Uterus (tissue), 4 donors: ENCODE results near the gene HTD2. TPM values are rescaled to one million over a fixed set of nuclear protein-coding genes. Genes with fewer than 3 reads are reported as not detected.
"Not testable (repeated sequence)": the region's sequence is repeated elsewhere in the genome, so short reads cannot be mapped to it uniquely, and the experiment has no call there.

Experiments used
- DNase-seq, 2 donors: peaks; one replicate each; pipeline ENCODE4 v3.0.0-alpha.2; 2019 to 2020
- H3K27ac ChIP-seq, 2 donors: fragments of 200-600 bp; sonication (generic); 1 replicate in 1 of 2; 2 replicates in 1 of 2; pipeline ENCODE4 v1.5.1; 2016 to 2018
- H3K27me3 ChIP-seq, 2 donors: fragments of 200-600 bp; sonication (generic); one replicate each; pipeline ENCODE4 v1.5.1; 2018 to 2019; ENCODE audit warnings: control low read depth in 1 of 2
- H3K36me3 ChIP-seq, 2 donors: fragments of 200-600 bp; sonication (generic); one replicate each; pipeline ENCODE4 v1.5.1; 2019; ENCODE audit warnings: control low read depth in 1 of 2
- H3K4me1 ChIP-seq, 2 donors: fragments of 200-600 bp; sonication (generic); one replicate each; pipeline ENCODE4 v1.5.1; 2018 to 2019; ENCODE audit warnings: control low read depth in 1 of 2
- H3K4me3 ChIP-seq, 2 donors: fragments of 200-600 bp; sonication (generic); 1 replicate in 1 of 2; 2 replicates in 1 of 2; pipeline ENCODE4 v1.5.1; 2018 to 2019; ENCODE audit warnings: mild to moderate bottlenecking in 1 of 2
- H3K9me3 ChIP-seq, 2 donors: fragments of 200-600 bp; sonication (generic); one replicate each; pipeline ENCODE4 v1.5.1; 2019; ENCODE audit warnings: control low read depth in 1 of 2
- CTCF ChIP-seq, 4 experiments: fragments of 200-600 bp in 2 of 4; fragments of 450-650 bp in 2 of 4; sonication (generic) in 2 of 4; IDR thresholded peaks; one replicate each; pipeline ENCODE4 v1.5.1; 2016 to 2019; ENCODE audit warnings: antibody characterized with exemption in 4 of 4, mild to moderate bottlenecking in 2 of 4, moderate library complexity in 1 of 4
- POLR2A ChIP-seq, 2 donors: fragments of 450-650 bp; IDR thresholded peaks; one replicate each; pipeline ENCODE4 v1.6.1; 2016; ENCODE audit warnings: antibody characterized with exemption in 2 of 2, mild to moderate bottlenecking in 1 of 2, moderate library complexity in 1 of 2
- intact Hi-C: fragments of 100-400 bp; cut with DNase I; formaldehyde crosslinking; loops from one replicate; pipeline ENCODE4 v1.15.1; 2023; ENCODE audit warnings: low total_unique reads
- total RNA-seq, 4 donors: library from RNA; depleted of rRNA in 3 of 4; stranded (reverse); fragments of >200 nt in 3 of 4; gene quantifications; one replicate each; pipeline versions ENCODE4 v1.1.0 to v1.2.4, GENCODE V29; 2014 to 2023
- donor health status: DM: yes; HTN: yes; CAD: no.

Gene HTD2
- total RNA-seq, 4 donors from 2014 or later, result 1.2 to 39.6 (median 7.8) TPM

- TF ChIP-seq CTCF (IDR thresholded peaks at IDR 0.05) (no peak), POLR2A (IDR thresholded peaks at IDR 0.05) (no peak)
- H3K27me3 ChIP-seq, result no peaks in the 10 kb centered on the region
- H3K4me1 ChIP-seq, result no peaks in the 10 kb centered on the region
- no peak overlapping the region for H3K4me3 ChIP-seq
- intact Hi-C loops, result no loop called here
- no peaks in the 10 kb centered on the region for H3K9me3 ChIP-seq
- no peak for DNase-seq
- H3K36me3 ChIP-seq, result no peaks in the 10 kb centered on the region
- no peak overlapping the region for H3K27ac ChIP-seq
Observed at GRCh38 chr3:58261954-58262666, 44.2 kb upstream of the HTD2 start.

GRCh38 chr3:58266577-58266976 is 39.7 kb upstream of the HTD2 start:
- Histone ChIP-seq H3K4me3 (no peak overlapping the region), H3K27ac (no peak overlapping the region), H3K9me3 (no peaks in the 10 kb centered on the region), H3K27me3 (no peaks in the 10 kb centered on the region), H3K4me1 (no peaks in the 10 kb centered on the region), H3K36me3 (no peaks in the 10 kb centered on the region)
- intact Hi-C loops, result no loop called here
- TF ChIP-seq POLR2A (IDR thresholded peaks at IDR 0.05) (no peak), CTCF (IDR thresholded peaks at IDR 0.05) (no peak)
- DNase-seq, result no peak

GRCh38 chr3:58267543-58267942 is 38.8 kb upstream of the HTD2 start:
- H3K27me3 ChIP-seq, H3K9me3 ChIP-seq, DNase-seq, intact Hi-C loops, H3K27ac ChIP-seq, H3K4me3 ChIP-seq, H3K36me3 ChIP-seq, H3K4me1 ChIP-seq: not testable (repeated sequence)

- Histone ChIP-seq H3K36me3 (no peaks in the 10 kb centered on the region), H3K27ac (no peak overlapping the region), H3K9me3 (no peaks in the 10 kb centered on the region), H3K27me3 (no peaks in the 10 kb centered on the region), H3K4me3 (no peak overlapping the region), H3K4me1 (no peaks in the 10 kb centered on the region)
- no peak for DNase-seq
- TF ChIP-seq POLR2A (IDR thresholded peaks at IDR 0.05) (no peak), CTCF (IDR thresholded peaks at IDR 0.05) (no peak)
- intact Hi-C loops, result no loop called here
Observed at GRCh38 chr3:58269356-58269755, 37.0 kb upstream of the HTD2 start.

- H3K27me3 ChIP-seq, result no peaks in the 10 kb centered on the region
- no peak for DNase-seq
- H3K36me3 ChIP-seq, result no peaks in the 10 kb centered on the region
- H3K9me3 ChIP-seq, result no peaks in the 10 kb centered on the region
- no peaks in the 10 kb centered on the region for H3K4me1 ChIP-seq
- no peak overlapping the region for H3K27ac ChIP-seq
- no peak for TF ChIP-seq CTCF (IDR thresholded peaks at IDR 0.05)
- no peak for TF ChIP-seq POLR2A (IDR thresholded peaks at IDR 0.05)
- no peak overlapping the region for H3K4me3 ChIP-seq
- intact Hi-C loops, result no loop called here
Observed at GRCh38 chr3:58270485-58270884, 35.8 kb upstream of the HTD2 start.
